Prostate gland (tissue), 2 donors: ENCODE results near the gene NUDT19.

Experiments
- POLR2A ChIP-seq: fragments of 450-650 bp; IDR thresholded peaks from one replicate; pipeline ENCODE4 v1.6.1; 2016; ENCODE audit warnings: antibody characterized with exemption, mild to moderate bottlenecking
- TF ChIP-seq, protein P1 (sequence below), 4 experiments: fragments of 200-600 bp in 2 of 4; fragments of 450-650 bp in 2 of 4; sonication (generic) in 2 of 4; IDR thresholded peaks; 1 replicate in 3 of 4; 2 replicates in 1 of 4; pipeline ENCODE4 v1.5.1; 2016 to 2019; ENCODE audit warnings: antibody characterized with exemption in 4 of 4, mild to moderate bottlenecking in 2 of 4, moderate library complexity in 2 of 4

DNA sequence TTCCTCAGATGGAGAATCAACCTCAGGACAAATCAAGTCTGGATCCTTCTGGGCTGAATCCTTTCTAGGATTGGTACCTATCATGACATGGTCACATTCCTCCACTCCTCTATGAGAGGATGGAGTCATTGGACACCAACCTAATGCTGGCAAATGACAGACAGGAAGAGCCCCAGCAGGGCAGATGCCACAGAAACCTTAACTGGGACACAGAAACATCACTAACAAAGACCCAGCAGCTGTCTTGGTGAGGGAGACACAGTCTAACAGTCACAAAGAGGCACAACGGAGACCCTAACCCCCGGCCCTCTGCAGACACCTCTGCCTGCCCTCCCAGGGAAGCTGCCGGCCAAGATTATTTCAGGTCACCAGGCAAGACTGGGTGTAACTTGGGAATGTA lies 18.8 kb upstream of the NUDT19 start:
- TF ChIP-seq, protein P1, sequence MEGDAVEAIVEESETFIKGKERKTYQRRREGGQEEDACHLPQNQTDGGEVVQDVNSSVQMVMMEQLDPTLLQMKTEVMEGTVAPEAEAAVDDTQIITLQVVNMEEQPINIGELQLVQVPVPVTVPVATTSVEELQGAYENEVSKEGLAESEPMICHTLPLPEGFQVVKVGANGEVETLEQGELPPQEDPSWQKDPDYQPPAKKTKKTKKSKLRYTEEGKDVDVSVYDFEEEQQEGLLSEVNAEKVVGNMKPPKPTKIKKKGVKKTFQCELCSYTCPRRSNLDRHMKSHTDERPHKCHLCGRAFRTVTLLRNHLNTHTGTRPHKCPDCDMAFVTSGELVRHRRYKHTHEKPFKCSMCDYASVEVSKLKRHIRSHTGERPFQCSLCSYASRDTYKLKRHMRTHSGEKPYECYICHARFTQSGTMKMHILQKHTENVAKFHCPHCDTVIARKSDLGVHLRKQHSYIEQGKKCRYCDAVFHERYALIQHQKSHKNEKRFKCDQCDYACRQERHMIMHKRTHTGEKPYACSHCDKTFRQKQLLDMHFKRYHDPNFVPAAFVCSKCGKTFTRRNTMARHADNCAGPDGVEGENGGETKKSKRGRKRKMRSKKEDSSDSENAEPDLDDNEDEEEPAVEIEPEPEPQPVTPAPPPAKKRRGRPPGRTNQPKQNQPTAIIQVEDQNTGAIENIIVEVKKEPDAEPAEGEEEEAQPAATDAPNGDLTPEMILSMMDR (IDR thresholded peaks at IDR 0.05) = no peak
- TF ChIP-seq POLR2A = no peak
